HG02678 (cell line): ENCODE data around the gene OSBPL9.
"Not testable (repeated sequence)": the region's sequence is repeated elsewhere in the genome, so short reads cannot be mapped to it uniquely, and the experiment has no call there.

Experiments
- ATAC-seq: cut with Tn5 transposase; IDR thresholded peaks from one replicate; pipeline ENCODE4 v1.9.1; 2021; ENCODE audit warnings: mild to moderate bottlenecking, moderate library complexity; ENCODE audit not compliant: unreplicated experiment

Gene OSBPL9

DNA sequence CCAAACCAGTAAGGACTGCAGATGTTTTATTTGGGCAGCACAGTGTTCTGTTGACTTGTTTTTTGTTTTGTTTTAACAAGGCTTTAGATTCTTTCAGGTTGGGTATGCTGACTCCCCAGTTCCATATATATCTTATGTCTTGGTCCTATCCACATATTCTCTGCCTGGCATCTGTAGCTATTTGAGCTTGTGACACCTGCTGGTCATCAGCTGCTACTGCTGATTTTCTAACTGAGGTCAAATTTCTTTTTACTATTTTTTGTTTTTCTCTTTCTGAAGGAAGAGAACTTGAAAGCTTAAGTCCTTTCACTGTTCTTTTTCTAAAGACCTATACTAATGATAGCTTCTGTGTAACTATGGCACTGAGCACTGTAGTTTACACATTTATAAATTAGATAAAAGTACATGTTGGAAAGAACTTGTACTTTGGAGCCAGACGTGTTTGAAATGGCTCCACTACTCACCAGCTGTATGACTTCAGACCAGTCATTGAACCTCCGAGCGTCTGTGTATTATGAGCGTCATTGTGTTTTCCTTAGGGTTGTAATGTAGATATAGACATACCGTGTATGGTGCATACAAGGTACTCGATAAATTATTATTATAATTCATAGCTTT lies 152.2 kb downstream of the OSBPL9 start:
- no peak for ATAC-seq

DNA sequence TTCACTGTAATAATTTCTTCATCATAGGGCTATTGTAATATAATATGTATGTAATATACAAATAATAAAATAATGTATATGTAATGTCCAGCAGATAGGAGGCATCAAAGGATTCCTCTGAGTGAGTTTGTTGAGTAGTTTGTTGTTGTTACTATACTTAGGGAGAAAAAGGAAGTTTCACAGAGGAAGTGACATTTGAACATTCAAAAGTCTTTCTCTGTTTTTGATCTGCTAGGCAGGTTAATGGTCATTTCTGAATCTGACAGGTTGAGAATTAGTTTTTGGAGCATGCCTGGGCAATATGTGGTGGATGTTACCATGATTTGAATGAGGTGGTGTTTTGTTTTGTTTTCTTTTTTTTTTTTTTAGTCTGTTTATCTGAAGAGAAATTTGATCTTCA lies 159.5 kb downstream of the OSBPL9 start:
- ATAC-seq, result no peak

DNA sequence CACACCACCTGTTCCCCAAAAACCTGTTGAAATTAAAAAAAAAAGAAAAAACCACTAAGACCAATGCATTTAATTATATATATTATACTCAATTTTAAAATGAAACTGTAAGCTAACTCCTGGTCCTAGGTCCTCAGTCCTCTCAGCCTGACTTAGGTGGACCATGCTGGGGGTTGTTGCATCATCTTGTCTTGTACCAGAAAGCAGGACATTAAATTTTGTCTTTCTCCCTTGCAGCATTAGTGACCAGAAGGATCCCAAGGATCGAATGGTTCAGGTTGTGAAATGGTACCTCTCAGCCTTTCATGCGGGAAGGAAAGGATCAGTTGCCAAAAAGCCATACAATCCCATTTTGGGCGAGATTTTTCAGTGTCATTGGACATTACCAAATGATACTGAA lies 164.0 kb downstream of the OSBPL9 start:
- no peak for ATAC-seq

DNA sequence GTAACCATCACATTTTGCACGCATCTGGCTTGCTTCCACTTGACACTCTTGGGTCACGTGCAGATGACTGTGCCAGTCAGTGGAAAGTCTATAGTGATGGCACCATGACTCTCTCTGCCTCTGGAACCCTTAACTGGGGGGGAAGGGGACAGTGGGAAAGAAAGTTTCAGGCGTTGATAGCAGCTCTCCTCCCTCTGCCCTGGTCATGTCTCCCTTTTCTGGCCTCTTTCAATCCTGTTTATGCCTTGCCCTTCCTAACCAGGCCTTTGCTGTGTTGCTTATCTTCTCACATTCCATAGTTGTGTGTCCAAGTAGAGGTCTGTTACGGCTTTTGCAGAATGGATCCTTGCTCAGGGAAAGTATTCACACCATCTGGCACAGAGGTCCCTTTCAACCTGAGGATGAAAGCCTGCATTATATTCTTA lies 168.1 kb downstream of the OSBPL9 start:
- ATAC-seq, result no peak

DNA sequence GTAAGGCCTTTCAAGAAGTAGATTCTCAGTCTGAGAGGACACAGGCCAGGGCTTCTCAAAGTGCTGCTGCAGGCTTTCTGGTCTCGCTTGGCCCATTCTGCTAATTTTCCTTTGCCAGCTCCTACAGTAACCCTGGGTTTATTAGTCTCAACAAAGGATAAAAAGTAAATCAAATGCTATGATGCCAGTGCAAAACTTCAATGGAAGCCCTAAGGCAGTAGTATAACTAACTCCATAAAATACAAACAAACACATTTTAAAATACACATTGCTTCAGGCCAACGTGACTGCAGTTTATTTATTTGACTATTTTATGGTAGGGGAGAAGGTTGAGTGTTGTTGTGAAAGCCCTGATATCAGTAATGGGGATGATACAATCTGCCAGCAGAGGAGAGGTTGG lies 172.0 kb downstream of the OSBPL9 start:
- ATAC-seq, result no peak

DNA sequence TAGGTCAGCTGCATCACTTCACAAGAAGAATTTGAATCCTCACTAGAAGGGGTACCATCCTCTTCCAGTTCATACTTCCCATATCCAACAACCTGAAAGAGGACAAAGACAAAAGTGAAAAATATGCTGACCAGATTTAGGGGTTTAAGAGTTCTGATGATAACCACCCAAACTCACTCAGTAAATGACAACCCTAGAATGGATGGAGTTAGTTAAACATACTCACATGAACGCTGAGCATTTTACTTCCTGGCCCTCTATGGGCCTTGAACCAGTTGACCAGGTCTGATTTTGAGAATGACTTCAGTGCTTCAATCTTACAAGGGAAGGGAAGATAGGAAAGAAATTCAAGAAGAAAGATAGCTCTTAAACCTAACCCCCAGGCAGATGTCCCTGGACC lies 172.4 kb downstream of the OSBPL9 start:
- ATAC-seq, result no peak

DNA sequence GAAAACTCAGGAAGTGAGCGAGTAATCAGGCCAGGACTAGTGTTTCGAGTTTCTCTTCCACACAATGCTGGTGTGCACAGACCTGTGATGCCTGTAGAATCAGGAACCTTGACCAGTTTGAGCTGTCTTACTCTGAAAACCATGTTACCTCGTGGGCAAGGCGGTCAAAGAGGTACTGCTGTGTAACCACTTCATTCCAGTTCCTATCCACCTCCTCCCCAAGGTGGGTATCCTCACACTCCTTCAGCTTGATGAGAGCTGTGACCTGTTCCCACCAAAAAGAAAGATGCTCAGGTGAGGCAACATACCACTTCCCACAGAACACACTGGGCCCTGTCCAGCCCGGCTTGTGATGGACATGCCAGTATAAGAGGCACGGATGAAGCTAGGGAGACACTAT lies 173.5 kb downstream of the OSBPL9 start:
- ATAC-seq, result no peak

DNA sequence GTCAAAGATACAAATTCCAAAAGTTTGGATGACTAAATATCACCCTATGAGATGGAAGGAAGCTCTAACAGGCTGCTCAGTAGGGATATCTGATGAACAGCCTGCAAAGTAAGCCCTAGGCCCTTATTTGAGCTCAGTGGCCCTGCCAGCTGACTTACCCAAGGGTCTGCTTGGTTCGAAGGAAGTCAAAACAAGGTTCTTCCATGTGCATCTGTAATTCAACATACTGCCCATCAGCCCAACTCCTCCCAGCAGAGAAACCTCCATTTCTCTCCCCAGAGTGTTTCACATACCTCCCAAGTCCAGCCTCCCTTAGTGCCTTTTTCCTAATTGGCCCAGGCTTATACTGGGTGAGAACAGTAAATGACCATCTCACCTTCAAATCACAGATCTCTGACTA lies 175.0 kb downstream of the OSBPL9 start:
- ATAC-seq, result no peak

DNA sequence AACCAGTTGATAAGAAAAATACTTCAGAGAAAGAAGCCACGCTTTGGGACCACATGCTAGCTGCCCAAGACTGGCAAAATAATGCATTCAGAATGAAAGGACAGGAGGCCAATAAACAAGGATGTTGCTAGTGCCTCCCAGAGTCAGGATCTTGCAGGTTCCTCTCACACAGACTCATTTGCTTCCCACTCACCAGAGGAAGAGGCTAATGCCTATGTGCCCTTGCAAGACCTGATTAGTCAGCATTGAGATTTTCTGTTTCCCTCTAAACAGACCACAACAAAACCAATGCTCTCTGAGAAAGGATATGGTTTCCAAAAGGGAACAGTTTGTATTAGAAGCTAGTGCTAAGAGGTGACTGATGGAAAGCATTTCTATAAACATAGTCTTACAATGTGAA lies 176.0 kb downstream of the OSBPL9 start:
- no peak for ATAC-seq

DNA sequence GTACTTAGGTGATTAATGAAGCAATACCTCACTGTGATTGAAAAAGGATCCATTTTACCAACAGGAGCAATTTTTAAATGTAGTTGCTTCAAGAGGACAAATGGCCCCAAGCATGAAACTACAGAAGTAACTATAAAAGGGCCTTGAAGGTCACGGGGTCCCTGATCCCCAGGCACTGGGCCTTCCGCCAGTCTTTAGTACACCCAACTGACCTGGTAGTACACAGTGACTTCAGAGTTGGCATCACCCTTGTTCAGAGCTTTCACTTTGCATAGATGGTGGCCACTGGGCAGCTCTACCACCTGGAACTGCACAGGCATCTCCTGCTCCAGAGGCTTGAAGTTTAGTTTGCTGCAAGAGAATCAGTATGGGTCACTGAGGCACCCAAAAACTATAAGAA lies 177.4 kb downstream of the OSBPL9 start:
- ATAC-seq, result no peak

DNA sequence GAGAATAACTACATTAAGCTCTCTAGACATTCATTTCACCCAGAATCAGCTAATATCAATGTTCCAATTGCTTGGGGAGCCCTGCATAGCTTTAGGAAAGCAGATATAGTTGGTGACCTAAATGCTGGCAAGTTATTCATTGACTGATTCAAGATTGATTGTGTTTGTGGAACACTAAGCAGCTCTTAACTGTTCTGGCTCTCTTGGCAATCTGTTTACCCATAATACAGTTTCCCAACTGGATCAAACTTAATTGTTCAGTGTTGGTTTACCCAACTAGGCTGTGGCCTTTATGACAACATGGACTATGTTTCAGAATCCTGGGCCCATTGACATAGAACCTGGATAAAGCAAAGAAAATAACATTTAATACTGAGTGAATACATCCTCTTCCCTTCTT lies 178.0 kb downstream of the OSBPL9 start:
- ATAC-seq, result no peak

DNA sequence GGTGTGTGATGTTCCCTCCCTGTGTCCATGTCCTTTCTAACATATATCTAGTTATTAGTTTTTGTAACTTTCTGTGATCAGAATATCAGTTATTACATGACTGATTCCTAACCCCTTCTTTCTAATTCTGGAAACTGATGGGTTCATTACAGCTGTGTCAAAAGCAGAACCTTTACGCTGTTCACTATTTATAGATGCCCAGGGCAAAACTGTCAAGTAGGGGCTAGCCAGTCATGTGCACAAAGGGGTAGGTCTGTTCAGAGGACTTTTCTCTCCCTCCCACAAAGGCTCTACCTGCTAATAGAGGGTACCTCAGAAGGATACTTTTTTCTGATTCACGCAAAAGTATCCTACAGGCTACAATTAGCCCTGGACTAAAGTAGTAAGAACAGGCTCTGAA lies 182.5 kb downstream of the OSBPL9 start:
- ATAC-seq, result no peak

DNA sequence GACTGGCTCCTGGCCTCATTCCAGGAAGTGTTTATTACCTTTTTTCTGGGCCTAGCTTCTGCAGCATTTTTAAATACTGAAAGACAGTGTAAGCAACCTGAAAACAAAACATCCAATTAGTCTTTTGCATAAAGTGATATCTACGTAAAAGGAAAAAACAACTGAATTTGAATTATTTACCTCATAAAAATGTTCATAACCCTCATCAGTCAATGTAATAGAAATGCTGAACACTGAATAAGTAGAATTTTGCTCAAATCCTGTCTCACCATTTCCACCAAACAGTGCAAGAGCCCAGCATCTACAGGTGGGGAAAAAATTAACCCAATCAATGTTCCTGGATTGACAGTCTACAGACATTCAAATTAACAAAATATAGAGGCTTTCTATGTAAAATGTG lies 197.6 kb downstream of the OSBPL9 start:
- no peak for ATAC-seq

DNA sequence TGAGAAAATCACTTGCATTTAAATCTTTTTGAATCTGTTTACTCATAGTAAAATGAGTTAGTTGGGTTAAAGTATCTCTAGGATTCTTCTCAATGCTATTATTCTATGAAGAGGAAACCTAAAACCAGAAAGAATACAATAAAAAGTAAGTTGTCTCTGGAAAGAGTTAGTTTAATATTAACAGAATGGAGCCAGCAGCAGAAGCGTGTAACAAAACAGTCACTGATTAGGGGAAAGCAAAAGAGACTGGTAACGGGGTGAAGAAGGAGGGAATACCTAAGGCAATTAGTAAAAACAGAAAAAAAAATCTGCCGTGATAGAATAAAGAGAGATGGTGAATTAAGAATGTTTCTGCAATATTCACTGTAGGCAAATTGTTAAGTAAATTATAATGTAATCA lies 201.6 kb downstream of the OSBPL9 start:
- ATAC-seq, result no peak

DNA sequence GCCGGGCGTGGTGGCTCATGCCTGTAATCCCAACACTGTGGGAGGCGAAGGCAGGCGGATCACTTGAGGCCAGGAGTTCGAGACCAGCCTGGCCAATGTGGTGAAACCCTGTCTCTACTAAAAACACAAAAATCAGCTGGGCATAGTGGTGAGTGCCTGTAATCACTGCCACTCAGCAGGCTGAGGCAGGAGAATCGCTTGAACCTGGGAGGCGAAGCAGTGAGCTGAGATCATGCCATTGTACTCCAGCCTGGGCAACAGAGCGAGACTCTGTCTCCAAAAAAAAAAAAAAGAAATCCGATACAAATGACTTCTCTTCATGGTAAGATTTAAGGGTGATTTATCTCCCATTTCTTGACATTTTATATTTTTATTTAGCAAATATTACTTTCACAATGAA lies 202.1 kb downstream of the OSBPL9 start:
- not testable (repeated sequence) for ATAC-seq

DNA sequence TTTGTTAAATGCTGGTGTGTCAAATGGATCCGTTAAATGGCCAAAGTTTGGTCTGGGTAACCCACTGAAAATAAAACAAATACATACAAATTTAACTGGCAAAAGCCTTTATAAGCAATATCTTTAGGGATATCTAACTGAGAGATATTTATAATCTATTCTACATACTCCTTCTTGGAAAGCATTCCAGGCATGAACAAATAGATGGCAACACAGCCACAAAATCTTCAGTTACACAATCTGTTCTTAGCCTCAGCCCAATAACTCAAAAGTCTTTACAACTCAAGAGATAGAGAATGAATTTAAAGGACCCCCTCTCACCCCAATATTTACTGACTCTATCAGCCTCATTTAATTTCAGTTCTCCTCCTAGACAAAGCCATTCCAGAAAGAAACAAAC lies 202.9 kb downstream of the OSBPL9 start:
- ATAC-seq, result no peak

DNA sequence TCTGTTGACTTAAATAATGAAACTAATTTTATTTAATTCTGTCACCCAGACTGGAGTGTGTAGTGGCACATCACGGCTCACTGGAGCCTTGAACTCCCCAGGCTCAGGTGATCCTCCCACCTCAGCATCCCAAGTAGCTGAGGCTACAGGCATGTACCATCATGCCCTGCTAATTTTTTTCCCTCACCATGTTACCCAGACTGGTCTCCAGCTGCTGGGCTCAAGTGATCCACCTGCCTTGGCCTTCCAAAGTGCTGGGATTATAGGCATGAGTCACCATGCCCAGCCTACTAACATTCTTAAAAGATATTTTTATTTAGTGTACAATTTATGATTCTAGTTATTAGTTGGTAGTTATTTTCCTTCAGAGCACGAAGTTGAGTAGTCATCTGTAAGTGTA lies 212.2 kb downstream of the OSBPL9 start:
- no peak for ATAC-seq

DNA sequence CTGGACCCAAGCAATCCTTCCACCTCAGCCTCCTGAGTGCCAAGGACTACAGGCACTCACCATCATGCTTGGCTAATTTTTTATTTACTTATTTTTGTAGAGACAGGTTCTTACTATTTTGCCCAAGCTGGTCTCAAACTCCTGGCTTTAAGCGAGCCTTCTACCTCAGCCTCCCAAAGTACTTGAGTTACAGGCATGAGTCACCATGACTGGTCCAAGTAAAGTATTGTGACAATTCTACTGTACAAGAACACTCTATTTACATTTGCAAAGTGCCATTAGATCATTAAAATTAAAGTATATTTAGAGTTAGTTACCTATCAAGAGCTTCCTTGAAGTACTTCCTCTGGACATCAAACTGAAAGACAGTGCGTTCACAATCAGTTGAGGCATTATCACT lies 216.8 kb downstream of the OSBPL9 start:
- no peak for ATAC-seq

DNA sequence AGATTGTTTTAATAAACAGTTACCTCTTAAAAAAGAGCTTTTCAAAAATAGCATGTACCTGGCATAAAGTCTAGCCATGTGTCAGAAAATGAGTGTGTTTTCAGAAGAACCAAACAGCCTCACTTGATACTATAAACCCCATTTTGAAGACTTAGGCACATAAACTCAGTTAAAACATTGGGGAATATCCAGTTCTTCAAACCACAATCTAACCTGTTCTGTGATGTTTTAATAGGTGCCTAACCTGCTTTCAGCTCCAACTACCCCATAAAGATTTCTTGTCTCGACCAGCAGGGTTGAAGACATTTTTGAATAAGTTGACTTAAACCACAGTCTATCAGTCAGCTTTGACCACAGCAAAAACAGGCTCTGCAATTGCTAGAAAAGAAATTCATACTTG lies 220.4 kb downstream of the OSBPL9 start:
- no peak for ATAC-seq
